Hematopoietic multipotent progenitor cell (in vitro differentiated cells): ENCODE measurements around the gene CLEC7A. TPM values are rescaled to one million over a fixed set of nuclear protein-coding genes. Genes with fewer than 3 reads are reported as not detected.
A peak's percentile ranks its signal among the peaks of the same experiment; 100 is the strongest.

Experiments
- DNase-seq, 3 donors: peaks; one replicate each; pipeline ENCODE4 v3.0.0-alpha.2; 2011 to 2015; ENCODE audit warnings: low read depth in 2 of 3, low spot score in 2 of 3
- total RNA-seq: library from RNA; depleted of rRNA; stranded (reverse); fragments of >200 nt; gene quantifications from one replicate; pipeline ENCODE4 v1.2.3, GENCODE V29; 2012

The CLEC7A gene
- total RNA-seq, 1 donor: 2.4 TPM

DNA sequence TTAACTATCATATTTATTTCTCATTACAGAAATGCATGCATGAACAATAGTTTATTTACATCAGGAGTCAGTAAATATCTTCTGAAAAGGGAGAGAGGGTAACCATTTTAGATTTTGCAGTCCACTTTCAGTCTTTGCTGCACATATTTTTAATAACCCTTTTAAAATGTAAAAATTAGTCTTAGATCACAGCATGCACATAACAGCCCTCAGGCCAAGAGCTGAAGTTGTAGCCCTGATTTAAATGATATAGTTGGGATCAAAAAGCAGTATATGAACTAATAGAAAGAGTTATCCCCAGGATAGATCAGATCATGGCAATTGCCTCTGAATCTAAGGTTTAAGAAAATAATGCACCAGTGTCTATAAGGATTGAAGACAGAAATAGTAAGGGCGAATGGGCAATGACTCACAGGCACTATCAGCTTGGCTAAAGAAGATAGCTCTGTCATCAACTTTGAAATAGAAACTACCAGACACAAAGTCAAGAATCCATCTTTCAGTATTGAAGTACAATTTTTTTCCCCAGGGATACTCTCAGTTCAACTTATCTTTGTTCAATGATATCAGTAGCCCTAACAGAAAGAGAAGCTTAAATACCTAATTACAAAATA lies 13.1 kb upstream of the CLEC7A start:
- DNase-seq: no peak

DNA sequence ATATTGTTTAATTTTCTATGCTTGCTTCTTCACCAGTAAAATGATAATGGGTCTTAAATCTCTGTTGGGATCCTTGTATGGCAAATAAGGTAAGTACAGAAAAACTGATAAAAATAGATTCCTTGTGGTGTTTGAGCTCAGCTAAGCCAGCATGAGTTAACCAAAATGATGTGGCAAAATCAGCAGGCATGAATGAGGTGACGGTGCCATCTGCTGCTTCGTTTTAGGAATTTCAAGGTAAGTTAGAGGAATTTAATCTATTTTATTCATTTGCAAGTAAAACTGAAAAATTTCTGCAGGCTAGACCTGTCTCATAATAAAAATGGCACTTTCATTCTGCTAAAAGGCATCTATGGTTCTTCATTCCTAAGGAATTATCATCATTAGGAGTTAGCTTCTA lies 10.0 kb upstream of the CLEC7A start:
- peak in 2 of 3 donors; percentile 66 to 90 for DNase-seq

DNA sequence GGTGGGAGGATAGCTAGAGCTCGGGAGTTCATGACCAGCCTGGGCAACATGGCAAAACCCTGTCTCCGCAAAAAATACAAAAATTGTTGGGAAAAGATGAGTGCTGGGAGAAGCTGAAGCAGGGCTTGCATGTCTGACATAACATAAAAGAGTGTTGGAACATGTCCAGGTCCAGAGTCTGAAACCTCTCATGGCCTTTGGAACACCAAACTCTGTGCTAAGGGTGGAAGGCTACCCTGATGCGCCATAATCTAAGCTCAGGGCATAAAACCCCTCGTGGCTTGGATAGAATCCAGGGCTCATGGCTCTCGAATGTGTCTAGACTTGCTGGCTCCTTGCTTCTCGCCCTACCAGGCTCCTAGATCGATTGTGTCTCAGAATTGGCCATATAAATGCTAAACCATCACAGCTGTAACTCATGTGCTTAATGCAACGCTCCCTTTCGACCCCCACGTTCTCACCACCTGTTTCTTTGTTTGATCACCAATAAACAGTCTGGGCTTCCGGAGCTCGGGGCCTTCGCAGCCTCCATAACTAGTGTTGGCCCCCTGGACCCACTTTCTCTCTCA lies 6.7 kb upstream of the CLEC7A start:
- DNase-seq: no peak

DNA sequence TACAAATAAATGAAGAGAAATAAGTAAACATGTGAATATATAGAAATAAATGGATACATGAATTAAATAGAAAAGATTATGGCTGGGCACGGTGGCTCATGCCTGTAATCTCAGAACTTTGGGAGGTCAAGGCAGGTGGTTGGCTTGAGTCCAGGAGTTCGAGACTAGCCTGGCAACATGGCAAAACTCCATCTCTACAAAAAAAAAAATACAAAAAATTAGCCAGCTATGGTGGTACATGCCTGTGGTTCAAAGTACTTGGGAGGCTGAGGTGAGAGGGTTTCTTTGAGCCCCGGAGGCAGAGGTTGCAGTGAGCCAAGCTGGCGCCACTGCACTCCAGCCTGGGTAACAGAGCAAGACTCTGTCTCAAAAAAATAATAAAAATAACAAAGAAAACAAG lies 5.1 kb upstream of the CLEC7A start:
- DNase-seq: no peak

DNA sequence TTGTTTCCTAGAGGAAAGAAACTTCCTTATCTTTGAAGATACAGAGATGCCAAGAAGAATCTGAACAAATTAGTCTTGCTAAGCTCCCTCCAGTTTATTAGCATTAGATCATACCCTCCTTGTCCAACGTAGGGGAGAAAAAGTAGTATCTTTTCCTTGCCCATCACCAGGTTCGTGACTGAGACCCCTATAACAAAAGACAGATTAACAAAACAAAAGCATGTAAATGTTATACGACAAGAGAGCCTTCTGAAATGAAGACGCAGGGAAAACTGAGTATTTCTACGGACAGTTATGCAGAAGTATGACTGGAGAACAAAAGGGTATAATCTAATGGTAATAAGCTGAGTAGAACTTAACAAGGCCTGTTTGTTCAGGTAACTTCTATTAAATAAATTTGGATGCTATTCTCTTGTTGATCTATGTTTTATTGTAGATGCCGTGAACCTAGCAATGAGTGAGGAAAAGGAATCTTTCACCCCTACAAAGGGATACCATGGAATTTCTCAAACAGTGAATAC lies 2.9 kb upstream of the CLEC7A start:
- no peak for DNase-seq

DNA sequence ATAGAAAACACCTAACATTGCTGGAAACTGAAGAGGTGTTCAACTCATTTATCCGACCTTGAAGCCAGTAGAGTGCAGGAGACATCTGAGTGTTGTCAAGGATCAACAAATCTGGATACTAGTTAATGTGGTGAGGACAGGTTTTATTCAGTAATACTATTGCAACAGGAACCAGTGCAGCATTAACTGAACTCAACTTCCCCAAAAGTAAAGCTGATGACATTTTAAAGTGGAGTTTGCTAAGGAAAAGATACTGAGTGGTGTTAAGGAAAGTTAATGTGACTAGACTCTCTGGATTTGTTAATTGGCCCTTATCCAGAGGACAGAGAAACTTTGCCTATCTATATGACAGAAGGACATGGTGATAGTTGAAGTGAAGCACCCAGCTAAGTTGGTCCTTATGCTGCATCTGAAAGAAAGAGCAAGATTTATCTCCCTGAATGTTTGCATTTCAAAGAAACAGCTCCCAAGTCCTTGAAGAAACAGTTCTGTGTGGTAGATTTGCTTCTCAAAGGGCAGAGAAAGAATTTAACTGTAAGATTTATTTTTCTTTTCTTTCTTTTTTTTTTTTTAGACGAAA lies 1.2 kb upstream of the CLEC7A start:
- DNase-seq: peak in 1 of 3 donors; percentile 40

DNA sequence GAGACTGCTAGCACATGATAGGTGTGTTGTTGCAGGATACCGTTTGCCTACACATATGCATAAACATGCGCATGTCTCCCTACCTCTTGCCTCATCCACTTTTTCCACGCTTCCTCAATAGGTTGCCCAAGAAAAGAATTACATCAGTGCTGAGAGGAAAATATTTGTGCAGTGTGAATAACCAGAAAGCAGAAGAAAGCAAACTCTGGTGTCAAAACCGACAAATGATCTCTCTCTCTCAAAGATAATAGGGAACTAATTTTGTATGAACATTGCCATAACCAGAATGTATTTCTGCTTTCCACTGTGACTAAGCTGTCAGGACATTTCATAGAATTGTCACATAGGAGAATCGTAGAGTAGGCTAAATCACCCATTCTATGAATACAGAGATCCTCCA lies 1.3 kb downstream of the CLEC7A start:
- peak in 2 of 3 donors; percentile 41 to 83 for DNase-seq

DNA sequence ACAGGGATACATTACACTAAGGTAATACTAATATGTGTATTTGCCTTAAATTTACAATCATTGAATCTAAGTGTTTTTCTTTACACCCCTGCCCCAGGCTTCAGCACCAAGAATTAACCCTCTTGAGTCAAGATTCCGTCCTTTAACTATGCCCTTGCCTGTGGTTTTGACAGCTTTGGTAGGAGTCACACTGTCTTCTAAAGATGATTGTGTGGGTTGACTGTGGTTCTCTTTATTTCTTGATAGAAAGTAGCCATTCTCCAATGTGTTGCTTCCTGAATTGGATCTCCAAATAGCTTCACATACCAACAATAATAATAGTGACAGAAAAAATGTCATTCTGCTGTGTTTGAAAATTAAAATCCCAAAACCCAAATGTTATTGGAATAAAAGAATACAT lies 3.6 kb downstream of the CLEC7A start:
- DNase-seq: no peak

DNA sequence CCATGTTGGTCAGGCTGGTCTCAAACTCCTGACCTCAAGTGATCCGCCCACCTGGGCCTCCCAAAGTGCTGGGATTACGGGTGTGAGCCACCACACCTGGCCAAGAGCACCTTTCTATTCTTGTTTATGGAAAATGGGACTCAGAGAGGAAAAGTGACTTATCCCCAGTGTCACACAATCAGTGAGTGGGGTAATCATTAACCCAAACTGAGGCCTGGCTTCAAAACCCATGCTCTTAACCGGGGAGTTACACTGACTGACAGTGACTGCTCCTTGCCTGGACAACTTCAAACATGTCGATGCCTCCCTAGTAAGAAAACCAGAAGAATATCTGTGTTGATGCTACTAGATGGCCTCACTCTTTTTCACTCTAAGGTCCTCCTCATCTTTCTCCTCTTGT lies 7.3 kb downstream of the CLEC7A start:
- no peak for DNase-seq

DNA sequence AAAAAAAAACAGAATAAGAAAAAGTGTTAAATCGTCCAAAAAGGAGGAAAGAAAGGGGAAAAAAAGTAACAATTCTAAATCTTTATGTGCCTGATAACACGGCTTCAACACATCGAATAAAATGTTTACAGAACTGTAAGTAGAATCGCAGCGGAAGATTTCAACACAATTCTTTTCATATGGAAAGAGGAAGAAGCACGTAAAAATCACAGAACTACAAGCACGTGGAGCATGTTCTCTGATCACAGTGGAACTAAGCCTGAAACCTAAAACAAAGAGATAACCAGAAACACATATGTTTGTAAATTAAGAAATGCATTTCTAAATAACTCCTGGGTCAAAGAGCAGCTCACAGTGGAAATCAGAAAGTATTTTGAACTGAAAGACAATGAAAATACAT lies 8.7 kb downstream of the CLEC7A start:
- peak in 1 of 3 donors; percentile 55 for DNase-seq

DNA sequence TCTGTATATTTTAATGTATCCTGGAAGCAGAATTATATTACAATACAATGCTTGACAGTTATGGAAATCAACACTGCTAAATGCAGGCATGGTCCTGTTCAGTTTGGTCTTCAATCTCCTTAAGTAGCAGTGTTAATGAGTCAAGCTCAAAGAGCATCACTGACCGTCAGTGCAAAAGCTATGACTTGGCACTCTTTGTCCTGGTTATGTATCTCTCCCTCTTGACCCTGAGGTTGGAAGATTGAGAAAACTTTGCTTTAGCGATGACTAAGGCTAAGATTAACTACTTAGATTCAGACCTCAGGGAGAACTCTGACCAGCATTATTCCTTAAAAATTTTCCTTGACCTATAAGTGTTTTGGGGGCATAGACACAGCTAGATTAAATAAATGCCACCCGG lies 10.9 kb downstream of the CLEC7A start:
- no peak for DNase-seq

DNA sequence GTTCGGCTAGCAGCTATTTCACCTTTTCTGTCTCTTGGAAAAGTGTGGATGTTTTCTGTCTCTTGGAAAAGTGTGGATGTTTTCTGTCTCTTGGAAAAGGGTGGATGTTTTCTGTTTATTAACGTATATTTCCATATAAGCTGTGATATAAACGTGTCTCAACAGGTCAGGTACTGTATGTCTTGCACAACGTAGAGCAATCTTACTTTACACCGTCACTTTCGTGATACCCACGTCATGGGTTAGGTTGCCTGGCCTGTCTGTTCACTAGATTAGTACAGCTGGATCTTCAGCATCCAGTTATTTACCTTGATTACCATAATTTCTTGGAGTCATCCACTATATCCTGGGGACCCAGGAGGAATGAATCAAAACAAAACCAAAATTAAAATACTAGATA lies 14.1 kb downstream of the CLEC7A start:
- DNase-seq: no peak

DNA sequence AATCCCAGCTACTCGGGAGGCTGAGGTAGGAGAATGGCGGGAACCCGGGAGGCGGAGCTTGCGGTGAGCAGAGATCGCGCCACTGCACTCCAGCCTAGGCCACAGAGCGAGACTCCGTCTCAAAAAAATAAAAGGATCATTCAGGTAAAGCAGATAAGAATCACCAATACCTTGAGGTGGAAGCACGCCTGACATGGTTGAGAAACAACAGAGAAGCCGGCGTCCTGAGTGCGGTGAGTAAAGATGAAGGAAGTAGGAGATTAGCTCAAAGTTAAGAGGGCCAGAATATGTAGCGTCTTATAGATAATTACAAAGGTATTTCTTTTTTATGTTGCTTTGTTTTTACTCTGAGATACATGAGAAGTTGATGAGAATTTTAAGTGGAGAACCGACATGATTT lies 14.7 kb downstream of the CLEC7A start:
- no peak for DNase-seq

DNA sequence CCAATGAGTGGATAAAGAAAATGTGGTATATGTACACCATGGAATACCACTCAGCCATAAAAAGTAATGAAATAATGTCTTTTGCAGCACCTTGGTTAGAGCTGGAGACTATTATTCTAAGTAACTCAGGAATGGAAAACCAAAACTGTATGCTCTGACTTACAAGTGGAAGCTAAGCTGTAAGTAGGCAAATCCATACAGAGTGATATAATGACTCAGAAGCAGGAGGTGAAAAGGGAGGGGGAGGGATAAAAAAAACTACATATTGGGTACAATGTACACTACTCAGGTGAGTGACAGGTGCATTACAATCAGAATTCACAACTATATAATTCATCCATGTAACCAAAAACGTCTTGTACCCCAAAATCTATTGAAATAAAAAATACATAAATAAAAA lies 16.1 kb downstream of the CLEC7A start:
- no peak for DNase-seq

DNA sequence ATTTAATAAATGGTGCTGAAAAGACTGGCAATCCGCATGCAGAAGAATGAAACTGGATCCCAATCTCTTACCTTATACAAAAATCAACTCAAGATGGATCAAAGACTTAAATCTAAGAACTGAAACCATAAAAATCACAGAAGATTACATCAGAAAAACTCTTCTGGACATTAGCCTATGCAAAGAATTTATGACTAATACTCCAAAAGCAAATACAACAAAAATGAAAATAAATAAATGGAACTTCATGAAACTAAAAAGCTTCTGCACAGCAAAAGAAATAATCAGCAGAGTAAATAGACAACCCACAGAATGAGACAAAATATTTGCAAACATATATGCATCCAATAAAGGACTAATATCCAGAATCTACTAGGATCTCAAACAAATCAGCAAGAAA lies 16.9 kb downstream of the CLEC7A start:
- no peak for DNase-seq

DNA sequence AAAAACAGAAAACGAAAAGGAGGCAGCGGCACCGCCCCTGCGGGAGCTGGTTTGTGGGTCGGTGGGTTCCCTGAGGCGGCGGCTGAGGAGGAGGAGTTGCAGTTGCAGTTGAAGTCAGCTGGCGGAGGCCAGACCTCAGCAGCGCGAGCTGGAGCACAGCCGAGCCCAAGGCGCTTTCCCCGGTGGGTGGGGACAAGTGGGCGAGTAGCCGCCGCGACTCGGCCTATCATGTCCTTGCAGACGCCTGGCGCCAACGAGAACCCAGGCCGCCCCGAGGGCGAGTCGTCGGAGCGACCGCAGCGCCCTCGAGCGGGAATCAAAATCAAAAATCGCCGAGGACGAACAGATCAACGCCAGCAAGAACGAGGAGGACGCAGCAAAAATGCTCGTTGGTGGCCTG lies 18.5 kb downstream of the CLEC7A start:
- no peak for DNase-seq

DNA sequence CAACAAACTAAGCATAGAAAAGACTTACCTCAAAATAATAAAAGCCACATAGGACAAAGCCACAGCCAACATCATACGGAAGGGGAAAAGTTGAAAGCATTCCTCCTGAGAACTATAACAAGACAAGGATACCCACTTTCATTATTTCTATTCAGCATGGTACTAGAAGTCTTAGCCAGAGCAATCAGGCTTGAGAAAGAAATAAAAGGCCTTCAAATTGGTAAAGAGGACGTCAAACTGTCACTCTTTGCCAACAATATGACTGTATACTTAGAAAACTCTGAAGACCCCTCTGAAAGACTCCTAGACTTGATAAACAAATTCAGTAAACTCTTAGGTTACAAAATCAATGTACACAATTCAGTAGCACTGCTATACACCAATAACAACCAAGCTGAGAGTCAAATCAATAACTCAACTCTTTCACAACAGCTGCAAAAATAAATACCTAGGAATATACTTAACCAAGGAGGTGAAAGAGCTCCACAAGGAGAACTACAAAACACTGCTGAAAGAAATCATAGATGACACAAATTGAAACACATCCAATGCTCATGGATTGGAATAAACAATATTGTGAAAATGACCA lies 19.6 kb downstream of the CLEC7A start:
- no peak for DNase-seq

DNA sequence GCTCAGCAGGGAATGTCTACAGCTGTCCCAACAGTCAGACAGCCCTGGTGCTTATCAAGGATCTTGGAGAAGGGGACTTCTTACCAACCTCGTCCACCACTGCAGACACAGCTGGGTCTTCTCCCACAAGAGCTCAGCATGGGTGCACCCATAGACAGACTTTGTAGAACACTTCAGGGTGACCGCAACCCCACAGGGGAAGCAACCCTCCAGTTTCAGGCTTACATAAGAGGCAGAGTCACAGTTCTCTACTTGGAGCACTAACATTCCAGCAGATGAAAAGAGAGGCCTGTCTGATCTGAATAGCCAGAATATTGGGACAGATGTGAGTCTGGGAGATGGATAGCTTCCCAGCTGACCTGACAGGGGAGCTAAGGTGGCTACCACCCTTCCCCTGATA lies 27.7 kb downstream of the CLEC7A start:
- DNase-seq: no peak

DNA sequence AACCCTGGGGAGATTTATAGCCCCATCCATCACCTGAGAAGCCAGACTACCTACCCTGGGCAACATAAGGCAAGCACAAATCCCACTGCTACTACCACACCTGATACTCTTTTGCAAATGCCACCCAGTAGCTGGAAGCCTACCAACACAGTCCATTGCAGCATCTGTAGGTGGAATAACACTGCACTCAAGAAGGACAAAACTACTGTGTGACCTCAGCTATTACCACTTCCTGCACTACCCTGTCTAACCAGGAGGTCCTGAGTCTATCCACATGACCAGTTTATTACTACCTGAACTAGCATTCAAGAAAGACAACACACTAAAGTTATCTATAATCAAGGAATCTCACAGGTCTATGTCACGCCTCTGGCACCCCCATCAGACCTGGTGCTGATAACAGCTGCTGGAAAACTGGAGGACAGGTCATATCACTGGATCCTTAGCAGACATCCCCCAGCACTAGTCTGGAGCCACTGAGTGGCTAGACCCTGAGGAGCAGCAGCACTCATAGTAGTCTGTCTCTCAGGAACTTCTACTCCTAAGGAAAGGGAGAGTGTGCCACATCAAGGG lies 28.3 kb downstream of the CLEC7A start:
- DNase-seq: no peak

DNA sequence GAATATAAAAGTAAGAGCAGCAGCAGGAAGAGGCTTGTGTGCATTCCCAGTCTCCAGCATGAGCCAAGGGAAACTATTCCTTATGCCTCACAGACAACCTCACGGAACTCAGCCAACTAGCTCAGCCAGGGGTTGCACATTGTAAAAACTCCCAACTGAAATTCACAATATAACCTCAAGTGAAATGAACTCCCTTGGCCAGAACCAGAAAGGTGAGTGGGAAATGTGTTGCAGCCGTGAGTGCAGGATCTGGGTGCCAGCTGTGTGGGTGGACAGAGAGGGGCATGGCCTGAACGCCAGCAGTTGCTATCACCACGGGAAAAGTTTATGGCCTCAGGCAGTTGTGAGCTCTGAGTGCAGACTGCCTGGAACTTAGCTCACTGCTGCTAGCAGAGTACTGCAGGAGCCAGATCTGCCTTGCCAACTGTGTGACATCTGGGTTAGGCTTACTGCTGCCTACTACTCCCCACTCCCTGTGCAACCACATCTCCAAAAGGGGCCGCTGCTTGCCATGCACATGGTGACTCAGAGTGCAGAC lies 28.9 kb downstream of the CLEC7A start:
- DNase-seq: no peak

DNA sequence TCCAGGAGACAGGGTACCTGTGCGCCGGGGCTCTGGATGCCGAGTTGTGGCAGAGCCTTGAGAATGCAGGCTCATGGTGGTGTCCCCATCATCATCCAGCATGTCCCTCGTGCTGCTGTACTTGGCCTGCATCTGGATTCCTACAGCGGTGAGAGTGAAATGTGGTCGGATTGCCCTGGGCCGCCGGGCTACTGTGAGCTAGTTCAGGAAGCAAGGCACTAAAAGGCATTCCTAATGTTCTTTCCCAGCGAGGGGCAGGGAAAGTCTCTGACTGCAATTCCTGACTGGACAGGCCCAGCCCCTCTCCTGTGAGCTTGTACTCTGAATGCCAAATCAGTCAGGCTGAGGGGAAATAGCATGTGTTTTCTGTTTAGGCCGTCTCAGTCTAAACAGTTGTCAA lies 31.2 kb downstream of the CLEC7A start, which contains the start of gene CLEC1A:
TSS of gene CLEC1A (minus strand) at position 195 of the 400 bp plus-strand sequence. CDS start at position 132, 63 bp downstream.
- no peak for DNase-seq
